Lung microvascular endothelial cell (primary cell): ENCODE results near the gene HEMK1. TPM values are rescaled to one million over a fixed set of nuclear protein-coding genes. Genes with fewer than 3 reads are reported as not detected.

Experiments used
- DNase-seq, 2 donors: peaks; one replicate each; pipeline versions ENCODE4 v3.0.0 to v3.0.0-alpha.2; 2010; ENCODE audit warnings: low read depth in 2 of 2
- total RNA-seq: library from RNA; depleted of rRNA; stranded (reverse); fragments of >200 nt; gene quantifications from 2 replicates; pipeline ENCODE4 v1.2.1, GENCODE V29; 2014

The HEMK1 gene
- 2.6 and 2.8 TPM in 2 replicates for total RNA-seq

- peak; percentile 87 to 92 for DNase-seq
Measured at GRCh38 chr3:50568947-50569749, at the start of gene HEMK1. Gene HEMK1 (plus strand): TSS chr3:50569522. CDS start chr3:50571105, 1,583 bp downstream.

GRCh38 chr3:50520849-50521248 is 48.5 kb upstream of the HEMK1 start:
- DNase-seq, result no peak

GRCh38 chr3:50521572-50521971 is 47.8 kb upstream of the HEMK1 start:
- no peak for DNase-seq

- no peak for DNase-seq
Measured at GRCh38 chr3:50523279-50523811, 46.0 kb upstream of the HEMK1 start.

- DNase-seq, result no peak
Measured at GRCh38 chr3:50524746-50525145, 44.6 kb upstream of the HEMK1 start.

GRCh38 chr3:50525191-50525910 is 44.0 kb upstream of the HEMK1 start:
- no peak for DNase-seq

- DNase-seq, result peak; percentile 32 to 40
Measured at GRCh38 chr3:50525987-50526386, 43.3 kb upstream of the HEMK1 start.

GRCh38 chr3:50530001-50530970 is 39.0 kb upstream of the HEMK1 start:
- no peak for DNase-seq

- no peak for DNase-seq
Measured at GRCh38 chr3:50531201-50531600, 38.1 kb upstream of the HEMK1 start.

- DNase-seq, result no peak
Measured at GRCh38 chr3:50532062-50532705, 37.1 kb upstream of the HEMK1 start.

GRCh38 chr3:50533316-50533715 is 36.0 kb upstream of the HEMK1 start:
- DNase-seq, result no peak

- no peak for DNase-seq
Measured at GRCh38 chr3:50533807-50534461, 35.4 kb upstream of the HEMK1 start.

- no peak for DNase-seq
Measured at GRCh38 chr3:50534681-50535330, 34.5 kb upstream of the HEMK1 start.

GRCh38 chr3:50536471-50537180 is 32.7 kb upstream of the HEMK1 start:
- no peak for DNase-seq

GRCh38 chr3:50537421-50538129 is 31.7 kb upstream of the HEMK1 start:
- DNase-seq, result no peak

- DNase-seq, result no peak
Measured at GRCh38 chr3:50539356-50540286, 29.7 kb upstream of the HEMK1 start.
